H1 (cell line): ENCODE data around the gene NELFA. TPM values are rescaled to one million over a fixed set of nuclear protein-coding genes. Genes with fewer than 3 reads are reported as not detected.

Experiments used
- CBX5 ChIP-seq: fragments of 300-800, 300-1000 bp; sonication (generic); IDR thresholded peaks from 2 replicates; pipeline ENCODE4 v1.7.1; 2016; ENCODE audit warnings: antibody characterized with exemption, low read length, low read depth
- CTBP2 ChIP-seq: IDR thresholded peaks from 2 replicates; pipeline ENCODE4 v1.7.0; 2011; ENCODE audit warnings: borderline replicate concordance, mild to moderate bottlenecking, moderate library complexity, mixed read lengths, low read length; ENCODE audit not compliant: insufficient read depth, insufficient read length
- KDM5A ChIP-seq: fragments of 200-600 bp; IDR thresholded peaks from 2 replicates; pipeline ENCODE4 v1.7.1; 2012; ENCODE audit warnings: mild to moderate bottlenecking, low read length, inconsistent platforms, mixed read lengths
- polyA plus RNA-seq, 7 experiments: library from polyadenylated mRNA; depleted of rRNA in 3 of 7; stranded (reverse) in 5 of 7; unstranded in 2 of 7; fragments of >200 nt in 5 of 7; fragments of 200-250 nt in 2 of 7; gene quantifications; 1 replicate in 5 of 7; 2 replicates in 1 of 7; 4 replicates in 1 of 7; pipeline versions ENCODE4 v1.2.1 to v1.2.3, GENCODE V29; 2011 to 2013; ENCODE audit warnings: missing spikeins in 2 of 7, mixed read lengths in 2 of 7
- total RNA-seq: library from RNA; stranded (reverse); fragmentation: NEBNext Ultra II Directional; extraction: Animal tissue kit (Norgen Biotek cat#: 25700); gene quantifications from 2 replicates; pipeline ENCODE4 v1.2.1, GENCODE V29; 2021
- TF ChIP-seq, protein P1 (sequence below): fragments of 300-600 bp; sonication (generic); IDR thresholded peaks from 2 replicates; pipeline ENCODE4 v1.7.1; 2012; ENCODE audit warnings: low read length, moderate library complexity, mild to moderate bottlenecking, inconsistent platforms; ENCODE audit not compliant: insufficient replicate concordance

NELFA gene
- total and polyA plus RNA-seq, 2 of the 8 experiments (the other 6 are each of a cell fraction or from before 2014, with no cell fraction given): 41.8 to 57.5 TPM

DNA sequence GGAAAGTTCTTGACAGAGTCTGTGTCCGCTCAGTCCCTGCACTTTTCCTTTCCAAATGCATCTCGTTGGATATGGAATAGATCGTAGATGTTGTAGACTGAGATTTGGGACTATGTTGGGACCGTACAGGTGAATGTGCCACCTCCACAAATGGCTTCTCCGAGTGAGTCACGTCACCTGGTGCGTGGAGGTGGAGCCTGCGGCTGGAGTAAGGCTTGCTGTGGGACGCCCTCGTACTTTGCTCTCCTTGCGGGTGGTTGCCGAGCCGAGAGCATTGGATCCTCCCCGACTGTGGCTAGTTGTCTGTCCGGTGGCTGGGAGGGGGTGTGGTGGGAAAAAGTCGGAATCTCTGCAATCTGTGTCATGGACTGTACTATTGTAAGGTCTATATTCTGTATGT, 60.5 kb downstream of the NELFA start (continued):
- TF ChIP-seq, protein P1, sequence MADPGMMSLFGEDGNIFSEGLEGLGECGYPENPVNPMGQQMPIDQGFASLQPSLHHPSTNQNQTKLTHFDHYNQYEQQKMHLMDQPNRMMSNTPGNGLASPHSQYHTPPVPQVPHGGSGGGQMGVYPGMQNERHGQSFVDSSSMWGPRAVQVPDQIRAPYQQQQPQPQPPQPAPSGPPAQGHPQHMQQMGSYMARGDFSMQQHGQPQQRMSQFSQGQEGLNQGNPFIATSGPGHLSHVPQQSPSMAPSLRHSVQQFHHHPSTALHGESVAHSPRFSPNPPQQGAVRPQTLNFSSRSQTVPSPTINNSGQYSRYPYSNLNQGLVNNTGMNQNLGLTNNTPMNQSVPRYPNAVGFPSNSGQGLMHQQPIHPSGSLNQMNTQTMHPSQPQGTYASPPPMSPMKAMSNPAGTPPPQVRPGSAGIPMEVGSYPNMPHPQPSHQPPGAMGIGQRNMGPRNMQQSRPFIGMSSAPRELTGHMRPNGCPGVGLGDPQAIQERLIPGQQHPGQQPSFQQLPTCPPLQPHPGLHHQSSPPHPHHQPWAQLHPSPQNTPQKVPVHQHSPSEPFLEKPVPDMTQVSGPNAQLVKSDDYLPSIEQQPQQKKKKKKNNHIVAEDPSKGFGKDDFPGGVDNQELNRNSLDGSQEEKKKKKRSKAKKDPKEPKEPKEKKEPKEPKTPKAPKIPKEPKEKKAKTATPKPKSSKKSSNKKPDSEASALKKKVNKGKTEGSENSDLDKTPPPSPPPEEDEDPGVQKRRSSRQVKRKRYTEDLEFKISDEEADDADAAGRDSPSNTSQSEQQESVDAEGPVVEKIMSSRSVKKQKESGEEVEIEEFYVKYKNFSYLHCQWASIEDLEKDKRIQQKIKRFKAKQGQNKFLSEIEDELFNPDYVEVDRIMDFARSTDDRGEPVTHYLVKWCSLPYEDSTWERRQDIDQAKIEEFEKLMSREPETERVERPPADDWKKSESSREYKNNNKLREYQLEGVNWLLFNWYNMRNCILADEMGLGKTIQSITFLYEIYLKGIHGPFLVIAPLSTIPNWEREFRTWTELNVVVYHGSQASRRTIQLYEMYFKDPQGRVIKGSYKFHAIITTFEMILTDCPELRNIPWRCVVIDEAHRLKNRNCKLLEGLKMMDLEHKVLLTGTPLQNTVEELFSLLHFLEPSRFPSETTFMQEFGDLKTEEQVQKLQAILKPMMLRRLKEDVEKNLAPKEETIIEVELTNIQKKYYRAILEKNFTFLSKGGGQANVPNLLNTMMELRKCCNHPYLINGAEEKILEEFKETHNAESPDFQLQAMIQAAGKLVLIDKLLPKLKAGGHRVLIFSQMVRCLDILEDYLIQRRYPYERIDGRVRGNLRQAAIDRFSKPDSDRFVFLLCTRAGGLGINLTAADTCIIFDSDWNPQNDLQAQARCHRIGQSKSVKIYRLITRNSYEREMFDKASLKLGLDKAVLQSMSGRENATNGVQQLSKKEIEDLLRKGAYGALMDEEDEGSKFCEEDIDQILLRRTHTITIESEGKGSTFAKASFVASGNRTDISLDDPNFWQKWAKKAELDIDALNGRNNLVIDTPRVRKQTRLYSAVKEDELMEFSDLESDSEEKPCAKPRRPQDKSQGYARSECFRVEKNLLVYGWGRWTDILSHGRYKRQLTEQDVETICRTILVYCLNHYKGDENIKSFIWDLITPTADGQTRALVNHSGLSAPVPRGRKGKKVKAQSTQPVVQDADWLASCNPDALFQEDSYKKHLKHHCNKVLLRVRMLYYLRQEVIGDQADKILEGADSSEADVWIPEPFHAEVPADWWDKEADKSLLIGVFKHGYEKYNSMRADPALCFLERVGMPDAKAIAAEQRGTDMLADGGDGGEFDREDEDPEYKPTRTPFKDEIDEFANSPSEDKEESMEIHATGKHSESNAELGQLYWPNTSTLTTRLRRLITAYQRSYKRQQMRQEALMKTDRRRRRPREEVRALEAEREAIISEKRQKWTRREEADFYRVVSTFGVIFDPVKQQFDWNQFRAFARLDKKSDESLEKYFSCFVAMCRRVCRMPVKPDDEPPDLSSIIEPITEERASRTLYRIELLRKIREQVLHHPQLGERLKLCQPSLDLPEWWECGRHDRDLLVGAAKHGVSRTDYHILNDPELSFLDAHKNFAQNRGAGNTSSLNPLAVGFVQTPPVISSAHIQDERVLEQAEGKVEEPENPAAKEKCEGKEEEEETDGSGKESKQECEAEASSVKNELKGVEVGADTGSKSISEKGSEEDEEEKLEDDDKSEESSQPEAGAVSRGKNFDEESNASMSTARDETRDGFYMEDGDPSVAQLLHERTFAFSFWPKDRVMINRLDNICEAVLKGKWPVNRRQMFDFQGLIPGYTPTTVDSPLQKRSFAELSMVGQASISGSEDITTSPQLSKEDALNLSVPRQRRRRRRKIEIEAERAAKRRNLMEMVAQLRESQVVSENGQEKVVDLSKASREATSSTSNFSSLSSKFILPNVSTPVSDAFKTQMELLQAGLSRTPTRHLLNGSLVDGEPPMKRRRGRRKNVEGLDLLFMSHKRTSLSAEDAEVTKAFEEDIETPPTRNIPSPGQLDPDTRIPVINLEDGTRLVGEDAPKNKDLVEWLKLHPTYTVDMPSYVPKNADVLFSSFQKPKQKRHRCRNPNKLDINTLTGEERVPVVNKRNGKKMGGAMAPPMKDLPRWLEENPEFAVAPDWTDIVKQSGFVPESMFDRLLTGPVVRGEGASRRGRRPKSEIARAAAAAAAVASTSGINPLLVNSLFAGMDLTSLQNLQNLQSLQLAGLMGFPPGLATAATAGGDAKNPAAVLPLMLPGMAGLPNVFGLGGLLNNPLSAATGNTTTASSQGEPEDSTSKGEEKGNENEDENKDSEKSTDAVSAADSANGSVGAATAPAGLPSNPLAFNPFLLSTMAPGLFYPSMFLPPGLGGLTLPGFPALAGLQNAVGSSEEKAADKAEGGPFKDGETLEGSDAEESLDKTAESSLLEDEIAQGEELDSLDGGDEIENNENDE: no peak
- TF ChIP-seq KDM5A (no peak), CTBP2 (no peak), CBX5 (no peak)
